ENCODE data around the gene CPOX. TPM values are rescaled to one million over a fixed set of nuclear protein-coding genes. Genes with fewer than 3 reads are reported as not detected.
A peak's percentile ranks its signal among the peaks of the same experiment; 100 is the strongest.
"Not testable (repeated sequence)": the region's sequence is repeated elsewhere in the genome, so short reads cannot be mapped to it uniquely, and the experiment has no call there.

Gene CPOX
- total RNA-seq (2014; rRNA removed; shearing (Covaris generic)): 53.9 and 58.9 TPM in 2 replicates

- DNase-seq (ENCODE audit: low read depth): peak; percentile 96
Measured at GRCh38 chr3:98593046-98593936, at the start of gene CPOX. Gene CPOX (minus strand): TSS chr3:98593611. CDS start chr3:98593504, 107 bp downstream.

GRCh38 chr3:98642769-98643168, 49.4 kb upstream of the CPOX start:
- not testable (repeated sequence) for DNase-seq (ENCODE audit: low read depth)

GRCh38 chr3:98641756-98642155, 48.3 kb upstream of the CPOX start:
- not testable (repeated sequence) for DNase-seq (ENCODE audit: low read depth)

- not testable (repeated sequence) for DNase-seq (ENCODE audit: low read depth)
Measured at GRCh38 chr3:98638515-98638914, 45.1 kb upstream of the CPOX start.

- DNase-seq (ENCODE audit: low read depth): no peak
Measured at GRCh38 chr3:98630416-98630815, 37.0 kb upstream of the CPOX start.

- DNase-seq (ENCODE audit: low read depth): no peak
Measured at GRCh38 chr3:98628317-98628716, 34.9 kb upstream of the CPOX start.

GRCh38 chr3:98626151-98626550, 32.7 kb upstream of the CPOX start:
- no peak for DNase-seq (ENCODE audit: low read depth)

- DNase-seq (ENCODE audit: low read depth): no peak
Measured at GRCh38 chr3:98623572-98624280, 30.3 kb upstream of the CPOX start.

GRCh38 chr3:98617841-98618240, 24.4 kb upstream of the CPOX start:
- no peak for DNase-seq (ENCODE audit: low read depth)

- DNase-seq (ENCODE audit: low read depth): no peak
Measured at GRCh38 chr3:98613616-98614015, 20.2 kb upstream of the CPOX start.

- peak; percentile 42 for DNase-seq (ENCODE audit: low read depth)
Measured at GRCh38 chr3:98612996-98613517, 19.6 kb upstream of the CPOX start.

- DNase-seq (ENCODE audit: low read depth): peak; percentile 27
Measured at GRCh38 chr3:98612587-98612986, 19.2 kb upstream of the CPOX start.

- no peak for DNase-seq (ENCODE audit: low read depth)
Measured at GRCh38 chr3:98608029-98608428, 14.6 kb upstream of the CPOX start.

- DNase-seq (ENCODE audit: low read depth): no peak
Measured at GRCh38 chr3:98603580-98603979, 10.2 kb upstream of the CPOX start.

- DNase-seq (ENCODE audit: low read depth): peak; percentile 56
Measured at GRCh38 chr3:98602078-98602678, 8.8 kb upstream of the CPOX start.

GRCh38 chr3:98601180-98601579, 7.8 kb upstream of the CPOX start:
- DNase-seq (ENCODE audit: low read depth): no peak

- no peak for DNase-seq (ENCODE audit: low read depth)
Measured at GRCh38 chr3:98600412-98601095, 7.1 kb upstream of the CPOX start.

GRCh38 chr3:98599647-98600411, 6.4 kb upstream of the CPOX start:
- no peak for DNase-seq (ENCODE audit: low read depth)

GRCh38 chr3:98598492-98598891, 5.1 kb upstream of the CPOX start:
- DNase-seq (ENCODE audit: low read depth): no peak

GRCh38 chr3:98596541-98597500, 3.4 kb upstream of the CPOX start:
- no peak for DNase-seq (ENCODE audit: low read depth)
